NCI-H446 (cell line): ENCODE data around the gene ARMC12.

Experiments
- DNase-seq, 2 experiments: peaks; one replicate each; lab custom pipeline; 2025; lab: John Stamatoyannopoulos, UW

Gene ARMC12

GRCh38 chr6:35735452-35735851, 1.4 kb upstream of the ARMC12 start:
- DNase-seq: no peak

- peak; percentile 48 to 80 for DNase-seq
These were observed 458 bp upstream of the ARMC12 start for GRCh38 chr6:35736253-35736894.

- DNase-seq: peak; percentile 63 to 86
These were observed 780 bp downstream of the ARMC12 start for GRCh38 chr6:35737413-35738211.

- DNase-seq: peak in 1 of 2 experiments; percentile 3
These were observed 3.1 kb downstream of the ARMC12 start for GRCh38 chr6:35739645-35740524.

- DNase-seq: no peak
These were observed 6.0 kb downstream of the ARMC12 start for GRCh38 chr6:35742842-35743241.

GRCh38 chr6:35745509-35745908, 8.7 kb downstream of the ARMC12 start:
- no peak for DNase-seq

GRCh38 chr6:35746516-35746915, 9.7 kb downstream of the ARMC12 start:
- no peak for DNase-seq

GRCh38 chr6:35747877-35748276, 11.0 kb downstream of the ARMC12 start:
- DNase-seq: no peak

GRCh38 chr6:35750557-35750956, 13.7 kb downstream of the ARMC12 start:
- no peak for DNase-seq

- no peak for DNase-seq
These were observed 14.8 kb downstream of the ARMC12 start for GRCh38 chr6:35751594-35751993.

- no peak for DNase-seq
These were observed 15.5 kb downstream of the ARMC12 start for GRCh38 chr6:35752330-35752729.

GRCh38 chr6:35754452-35755277, 17.8 kb downstream of the ARMC12 start:
- peak; percentile 75 to 89 for DNase-seq

GRCh38 chr6:35755278-35755924, 18.6 kb downstream of the ARMC12 start:
- DNase-seq: no peak

- peak; percentile 12 to 50 for DNase-seq
These were observed 20.8 kb downstream of the ARMC12 start for GRCh38 chr6:35757456-35758123.

- no peak for DNase-seq
These were observed 22.6 kb downstream of the ARMC12 start for GRCh38 chr6:35759426-35759825.

GRCh38 chr6:35765739-35766138, 28.9 kb downstream of the ARMC12 start:
- DNase-seq: no peak

GRCh38 chr6:35769211-35769610, 32.4 kb downstream of the ARMC12 start:
- no peak for DNase-seq

- DNase-seq: no peak
These were observed 34.5 kb downstream of the ARMC12 start for GRCh38 chr6:35771343-35771627.

- no peak for DNase-seq
These were observed 37.4 kb downstream of the ARMC12 start for GRCh38 chr6:35774116-35774794.

GRCh38 chr6:35775031-35775430, 38.2 kb downstream of the ARMC12 start:
- no peak for DNase-seq
